Gastroesophageal sphincter (tissue), 3 donors: ENCODE measurements around the gene LMO1.

ENCODE experiments used
- CTCF ChIP-seq, 4 experiments: fragments of 200-600 bp in 2 of 4; fragments of 450-650 bp in 2 of 4; sonication (generic) in 1 of 4; IDR thresholded peaks; one replicate each; pipeline ENCODE4 v1.5.1; 2017 to 2019; ENCODE audit warnings: antibody characterized with exemption in 4 of 4, mild to moderate bottlenecking in 2 of 4, moderate library complexity in 2 of 4
- POLR2A ChIP-seq, 2 donors: fragments of 450-650 bp; IDR thresholded peaks; one replicate each; pipeline ENCODE4 v1.6.1; 2017; ENCODE audit warnings: antibody characterized with exemption in 2 of 2, mild to moderate bottlenecking in 2 of 2, moderate library complexity in 1 of 2
- POLR2AphosphoS5 ChIP-seq: sonication (generic); formaldehyde crosslinking; IDR thresholded peaks from one replicate; pipeline ENCODE4 v1.6.1; 2017; ENCODE audit warnings: antibody characterized with exemption

- TF ChIP-seq CTCF (IDR thresholded peaks at IDR 0.05) (no peak), POLR2A (IDR thresholded peaks at IDR 0.05) (no peak), POLR2AphosphoS5 (no peak)
These were observed 39.5 kb downstream of the LMO1 start for GRCh38 chr11:8224161-8224591.
